Measurements from ENCODE around the gene HTATIP2.
"Not testable (repeated sequence)": the region's sequence is repeated elsewhere in the genome, so short reads cannot be mapped to it uniquely, and the experiment has no call there.

Gene HTATIP2

GRCh38 chr11:20360650-20361049, 2.9 kb upstream of the HTATIP2 start:
- peaks cover 21% of the 10 kb centered on the region for H3K36me3 Mint-ChIP-seq
- H3K4me1 Mint-ChIP-seq = peaks cover 49% of the 10 kb centered on the region
- CTCF ChIA-PET = interaction anchor here (1.0 to 1.5 kb wide), 3 partner anchors 20 to 232 kb away, joined by 3 to 6 read pairs (median 5); no protein-coding TSS in a partner anchor
- H3K9me3 Mint-ChIP-seq = peaks cover 5% of the 10 kb centered on the region
- peaks cover 14% of the 10 kb centered on the region for H3K27me3 Mint-ChIP-seq
- DNase-seq = peak; percentile 61
- H3K27ac Mint-ChIP-seq = peak overlapping the region; percentile 89
- H3K4me3 Mint-ChIP-seq = peak overlapping the region; percentile 61

- DNase-seq = no peak
- Mint-ChIP-seq H3K4me1 (peaks cover 64% of the 10 kb centered on the region), H3K27ac (peak overlapping the region; percentile 83), H3K27me3 (peaks cover 5% of the 10 kb centered on the region), H3K36me3 (peaks cover 33% of the 10 kb centered on the region), H3K9me3 (peaks cover 5% of the 10 kb centered on the region), H3K4me3 (peak overlapping the region; percentile 75)
- CTCF ChIA-PET = no interaction called here
Observed at GRCh38 chr11:20362481-20362880, 1.0 kb upstream of the HTATIP2 start.

- Mint-ChIP-seq H3K4me3 (peak overlapping the region; percentile 75), H3K27ac (peak overlapping the region; percentile 83), H3K9me3 (peaks cover 5% of the 10 kb centered on the region), H3K36me3 (peaks cover 36% of the 10 kb centered on the region), H3K27me3 (no peaks in the 10 kb centered on the region), H3K4me1 (peaks cover 68% of the 10 kb centered on the region)
- CTCF ChIA-PET = interaction anchor here (3.3 kb wide), 1 partner anchor 8 kb away, joined by 12 read pairs; no protein-coding TSS in a partner anchor
- DNase-seq = peak; percentile 20
Observed at GRCh38 chr11:20363149-20363499, 390 bp upstream of the HTATIP2 start.

GRCh38 chr11:20364341-20364792, 853 bp downstream of the HTATIP2 start:
- CTCF ChIA-PET = interaction anchor here (1.0 to 3.3 kb wide), 3 partner anchors 9 to 33 kb away, joined by 3 to 12 read pairs (median 4); no protein-coding TSS in a partner anchor
- H3K27ac Mint-ChIP-seq = peak overlapping the region; percentile 88
- peak overlapping the region; percentile 80 for H3K4me3 Mint-ChIP-seq
- peaks cover 5% of the 10 kb centered on the region for H3K9me3 Mint-ChIP-seq
- no peaks in the 10 kb centered on the region for H3K27me3 Mint-ChIP-seq
- H3K4me1 Mint-ChIP-seq = peaks cover 74% of the 10 kb centered on the region
- peaks cover 44% of the 10 kb centered on the region for H3K36me3 Mint-ChIP-seq
- DNase-seq = no peak

- H3K9me3 Mint-ChIP-seq, DNase-seq, H3K27me3 Mint-ChIP-seq: not testable (repeated sequence)
- Mint-ChIP-seq H3K4me3 (peak overlapping the region; percentile 80), H3K27ac (peak overlapping the region; percentile 49), H3K4me1 (peaks cover 72% of the 10 kb centered on the region), H3K36me3 (peaks cover 46% of the 10 kb centered on the region)
- CTCF ChIA-PET = interaction anchor here (3.3 kb wide), 1 partner anchor 10 kb away, joined by 12 read pairs; no protein-coding TSS in a partner anchor
Observed at GRCh38 chr11:20365465-20365864, 2.0 kb downstream of the HTATIP2 start.

- CTCF ChIA-PET = interaction anchor here (0.8 to 2.3 kb wide), 4 partner anchors 13 to 87 kb away, joined by 3 to 10 read pairs (median 4); no protein-coding TSS in a partner anchor
- Mint-ChIP-seq H3K27ac (peak overlapping the region; percentile 17), H3K36me3 (peaks cover 46% of the 10 kb centered on the region), H3K27me3 (no peaks in the 10 kb centered on the region), H3K4me1 (peaks cover 59% of the 10 kb centered on the region), H3K9me3 (no peaks in the 10 kb centered on the region), H3K4me3 (no peak overlapping the region)
- peak; percentile 25 for DNase-seq
Observed at GRCh38 chr11:20367313-20367948, 3.9 kb downstream of the HTATIP2 start.

- Mint-ChIP-seq H3K4me1 (peaks cover 49% of the 10 kb centered on the region), H3K36me3 (peaks cover 50% of the 10 kb centered on the region), H3K4me3 (no peak overlapping the region), H3K27me3 (no peaks in the 10 kb centered on the region), H3K9me3 (no peaks in the 10 kb centered on the region), H3K27ac (no peak overlapping the region)
- CTCF ChIA-PET = interaction anchor here (1.4 to 2.3 kb wide), 3 partner anchors 14 to 29 kb away, joined by 3 to 10 read pairs (median 5); no protein-coding TSS in a partner anchor
- DNase-seq = no peak
Observed at GRCh38 chr11:20368438-20368837, 4.9 kb downstream of the HTATIP2 start.

GRCh38 chr11:20369826-20370225, 6.3 kb downstream of the HTATIP2 start:
- Mint-ChIP-seq H3K27ac (no peak overlapping the region), H3K4me3 (no peak overlapping the region), H3K27me3 (no peaks in the 10 kb centered on the region), H3K9me3 (no peaks in the 10 kb centered on the region), H3K36me3 (peaks cover 54% of the 10 kb centered on the region), H3K4me1 (peaks cover 40% of the 10 kb centered on the region)
- no peak for DNase-seq
- CTCF ChIA-PET = interaction anchor here (0.8 to 1.6 kb wide), 2 partner anchors 14 to 242 kb away, joined by 3 to 5 read pairs; no protein-coding TSS in a partner anchor

- H3K27ac Mint-ChIP-seq = no peak overlapping the region
- no peaks in the 10 kb centered on the region for H3K27me3 Mint-ChIP-seq
- no peak overlapping the region for H3K4me3 Mint-ChIP-seq
- peaks cover 39% of the 10 kb centered on the region for H3K36me3 Mint-ChIP-seq
- peaks cover 20% of the 10 kb centered on the region for H3K4me1 Mint-ChIP-seq
- DNase-seq = no peak
- CTCF ChIA-PET = interaction anchor here (0.6 to 1.4 kb wide), 3 partner anchors 17 to 1057 kb away, joined by 3 to 6 read pairs (median 6); no protein-coding TSS in a partner anchor
- H3K9me3 Mint-ChIP-seq = no peaks in the 10 kb centered on the region
Observed at GRCh38 chr11:20372081-20372626, 8.6 kb downstream of the HTATIP2 start.

- Mint-ChIP-seq H3K4me1 (peaks cover 13% of the 10 kb centered on the region), H3K4me3 (no peak overlapping the region), H3K9me3 (no peaks in the 10 kb centered on the region), H3K27me3 (no peaks in the 10 kb centered on the region), H3K27ac (no peak overlapping the region), H3K36me3 (peaks cover 33% of the 10 kb centered on the region)
- CTCF ChIA-PET = interaction anchor here (1.3 to 1.4 kb wide), 2 partner anchors 18 to 245 kb away, joined by 6 read pairs; no protein-coding TSS in a partner anchor
- no peak for DNase-seq
Observed at GRCh38 chr11:20373147-20373546, 9.6 kb downstream of the HTATIP2 start.

GRCh38 chr11:20373568-20374209, 10.2 kb downstream of the HTATIP2 start:
- H3K4me3 Mint-ChIP-seq = no peak overlapping the region
- no peaks in the 10 kb centered on the region for H3K9me3 Mint-ChIP-seq
- no peak for DNase-seq
- peaks cover 7% of the 10 kb centered on the region for H3K4me1 Mint-ChIP-seq
- no peak overlapping the region for H3K27ac Mint-ChIP-seq
- CTCF ChIA-PET = interaction anchor here (1.2 kb wide), 1 partner anchor 20 kb away, joined by 3 read pairs; no protein-coding TSS in a partner anchor
- H3K36me3 Mint-ChIP-seq = peaks cover 28% of the 10 kb centered on the region
- H3K27me3 Mint-ChIP-seq = no peaks in the 10 kb centered on the region

- H3K4me1 Mint-ChIP-seq = peaks cover 3% of the 10 kb centered on the region
- DNase-seq = no peak
- no peak overlapping the region for H3K27ac Mint-ChIP-seq
- H3K4me3 Mint-ChIP-seq = no peak overlapping the region
- CTCF ChIA-PET = interaction anchor here (1.2 kb wide), 1 partner anchor 21 kb away, joined by 3 read pairs; no protein-coding TSS in a partner anchor
- H3K9me3 Mint-ChIP-seq = no peaks in the 10 kb centered on the region
- peaks cover 28% of the 10 kb centered on the region for H3K36me3 Mint-ChIP-seq
- H3K27me3 Mint-ChIP-seq = no peaks in the 10 kb centered on the region
Observed at GRCh38 chr11:20374741-20375300, 11.3 kb downstream of the HTATIP2 start.

GRCh38 chr11:20376162-20376730, 12.7 kb downstream of the HTATIP2 start:
- CTCF ChIA-PET = interaction anchor here (0.8 kb wide), 1 partner anchor 248 kb away, joined by 3 read pairs; no protein-coding TSS in a partner anchor

More at GRCh38 chr11:20376162-20376730, 12.7 kb downstream of the HTATIP2 start:
- Mint-ChIP-seq H3K36me3 (peaks cover 26% of the 10 kb centered on the region), H3K27me3 (no peaks in the 10 kb centered on the region), H3K4me1 (no peaks in the 10 kb centered on the region), H3K9me3 (no peaks in the 10 kb centered on the region), H3K27ac (peak overlapping the region; percentile 16), H3K4me3 (no peak overlapping the region)
- DNase-seq = no peak

Measured in activated naive CD4-positive, alpha-beta T cell treated with anti-CD3 and anti-CD28 coated beads, Interleukin-2, amount 10 ng/mL, durations not matched to agents 7 days and 5 days (primary cell).